ENCODE measurements around the gene PLXNA2. TPM values are rescaled to one million over a fixed set of nuclear protein-coding genes. Genes with fewer than 3 reads are reported as not detected.

PLXNA2 gene
- total RNA-seq, 4 donors from 2014 or later = 26.9 to 54.0 (median 46.1) TPM

DNA sequence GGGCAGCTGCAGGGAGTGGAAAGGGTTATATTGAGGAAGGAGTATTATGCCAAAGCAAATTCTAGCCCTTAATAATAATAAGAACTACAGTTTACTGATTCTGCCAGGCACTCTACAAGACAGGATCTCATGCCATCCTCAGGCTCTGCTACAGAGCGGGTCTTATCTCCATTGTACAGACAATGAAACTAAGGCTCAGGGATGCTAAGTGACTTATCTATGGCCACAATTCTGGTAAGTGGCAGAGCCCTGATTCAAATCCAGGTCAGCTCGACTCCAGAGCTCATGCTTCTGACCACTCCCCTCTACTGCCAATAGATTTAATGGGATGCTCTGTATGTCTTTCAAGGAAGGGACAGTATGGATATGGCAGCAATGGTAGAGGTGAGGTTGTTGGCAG is 187.1 kb downstream of the PLXNA2 start:
- no peaks in the 10 kb centered on the region for H3K9me3 ChIP-seq
- TF ChIP-seq, protein P1, sequence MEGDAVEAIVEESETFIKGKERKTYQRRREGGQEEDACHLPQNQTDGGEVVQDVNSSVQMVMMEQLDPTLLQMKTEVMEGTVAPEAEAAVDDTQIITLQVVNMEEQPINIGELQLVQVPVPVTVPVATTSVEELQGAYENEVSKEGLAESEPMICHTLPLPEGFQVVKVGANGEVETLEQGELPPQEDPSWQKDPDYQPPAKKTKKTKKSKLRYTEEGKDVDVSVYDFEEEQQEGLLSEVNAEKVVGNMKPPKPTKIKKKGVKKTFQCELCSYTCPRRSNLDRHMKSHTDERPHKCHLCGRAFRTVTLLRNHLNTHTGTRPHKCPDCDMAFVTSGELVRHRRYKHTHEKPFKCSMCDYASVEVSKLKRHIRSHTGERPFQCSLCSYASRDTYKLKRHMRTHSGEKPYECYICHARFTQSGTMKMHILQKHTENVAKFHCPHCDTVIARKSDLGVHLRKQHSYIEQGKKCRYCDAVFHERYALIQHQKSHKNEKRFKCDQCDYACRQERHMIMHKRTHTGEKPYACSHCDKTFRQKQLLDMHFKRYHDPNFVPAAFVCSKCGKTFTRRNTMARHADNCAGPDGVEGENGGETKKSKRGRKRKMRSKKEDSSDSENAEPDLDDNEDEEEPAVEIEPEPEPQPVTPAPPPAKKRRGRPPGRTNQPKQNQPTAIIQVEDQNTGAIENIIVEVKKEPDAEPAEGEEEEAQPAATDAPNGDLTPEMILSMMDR (IDR thresholded peaks at IDR 0.05) = no peak
- no peak for TF ChIP-seq POLR2A (IDR thresholded peaks at IDR 0.05)
- H3K27ac ChIP-seq = no peak overlapping the region
- no peak overlapping the region for H3K4me3 ChIP-seq
- no peaks in the 10 kb centered on the region for H3K27me3 ChIP-seq
- intact Hi-C loops (cut with DNase I) = no loop called here
- DNase-seq = no peak
- H3K36me3 ChIP-seq = peaks cover 8 to 100% (median 10%) of the 10 kb centered on the region in 3 donors
- H3K4me1 ChIP-seq = peaks cover 0 to 13% (median 0%) of the 10 kb centered on the region in 3 donors
- WGBS, 2 donors = 64 to 100% methylated on average over 2 of the region's 2 CpGs

DNA sequence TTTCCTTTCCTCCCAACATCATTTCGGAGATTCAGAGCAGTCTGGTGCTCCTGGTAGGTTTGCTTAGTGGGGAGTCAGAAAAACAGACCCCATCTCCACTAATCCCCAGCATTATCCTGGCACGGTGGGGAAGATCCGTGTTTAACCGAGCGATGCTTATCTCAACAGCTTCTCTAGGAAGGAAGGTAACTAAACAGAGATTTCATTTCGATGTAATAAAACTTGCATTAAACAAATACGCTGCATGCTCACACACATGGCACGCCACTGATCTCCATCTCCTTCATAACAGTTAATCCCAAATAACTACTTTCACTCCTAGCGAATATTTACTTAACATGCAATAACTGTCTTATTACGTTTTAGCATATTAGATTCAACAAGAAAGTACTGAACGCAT is 188.6 kb downstream of the PLXNA2 start:
- no peak for DNase-seq
- H3K27ac ChIP-seq = no peak overlapping the region
- intact Hi-C loops (cut with DNase I) = no loop called here
- H3K4me1 ChIP-seq = peaks cover 0 to 22% (median 0%) of the 10 kb centered on the region in 3 donors
- no peaks in the 10 kb centered on the region for H3K9me3 ChIP-seq
- H3K27me3 ChIP-seq = no peaks in the 10 kb centered on the region
- TF ChIP-seq, protein P1 (IDR thresholded peaks at IDR 0.05) = no peak
- no peak for TF ChIP-seq POLR2A (IDR thresholded peaks at IDR 0.05)
- 88 to 90% methylated on average over 11 of the region's 11 CpGs for WGBS, 2 donors
- no peak overlapping the region for H3K4me3 ChIP-seq
- peaks cover 7 to 100% (median 9%) of the 10 kb centered on the region in 3 donors for H3K36me3 ChIP-seq

DNA sequence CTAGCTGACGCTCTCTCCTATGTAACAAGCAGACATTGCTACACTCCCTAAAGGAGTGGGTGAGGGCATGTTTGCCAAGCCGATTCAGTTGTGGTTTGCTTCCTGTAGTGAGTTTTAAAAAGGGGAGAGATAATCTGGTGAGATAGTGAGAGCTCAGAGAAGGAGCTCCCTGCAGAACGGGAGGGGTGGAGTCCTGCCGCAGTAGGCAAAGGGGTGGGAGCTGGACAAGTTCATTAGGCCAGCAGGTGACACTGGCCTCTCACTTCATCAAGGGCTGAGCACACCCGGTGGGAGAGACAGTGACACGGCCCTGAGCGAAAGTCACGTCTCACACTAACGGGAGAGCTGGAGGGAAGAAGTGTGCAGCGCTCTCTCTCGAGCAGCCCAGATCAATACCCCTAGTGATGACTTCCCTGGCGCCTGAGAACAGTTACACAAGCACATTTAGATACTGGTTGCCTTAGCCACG is 189.2 kb downstream of the PLXNA2 start:
- WGBS, 2 donors = 80 to 87% methylated on average over 12 to 13 of the region's 13 CpGs
- no peak overlapping the region for H3K4me3 ChIP-seq
- intact Hi-C loops (cut with DNase I) = no loop called here
- no peak for DNase-seq
- TF ChIP-seq POLR2A (IDR thresholded peaks at IDR 0.05) = no peak
- TF ChIP-seq, protein P1 (IDR thresholded peaks at IDR 0.05) = no peak
- H3K27me3 ChIP-seq = no peaks in the 10 kb centered on the region
- no peak overlapping the region for H3K27ac ChIP-seq
- no peaks in the 10 kb centered on the region for H3K9me3 ChIP-seq
- H3K36me3 ChIP-seq = peaks cover 3 to 99% (median 3%) of the 10 kb centered on the region in 3 donors
- H3K4me1 ChIP-seq = peaks cover 0 to 28% (median 0%) of the 10 kb centered on the region in 3 donors

DNA sequence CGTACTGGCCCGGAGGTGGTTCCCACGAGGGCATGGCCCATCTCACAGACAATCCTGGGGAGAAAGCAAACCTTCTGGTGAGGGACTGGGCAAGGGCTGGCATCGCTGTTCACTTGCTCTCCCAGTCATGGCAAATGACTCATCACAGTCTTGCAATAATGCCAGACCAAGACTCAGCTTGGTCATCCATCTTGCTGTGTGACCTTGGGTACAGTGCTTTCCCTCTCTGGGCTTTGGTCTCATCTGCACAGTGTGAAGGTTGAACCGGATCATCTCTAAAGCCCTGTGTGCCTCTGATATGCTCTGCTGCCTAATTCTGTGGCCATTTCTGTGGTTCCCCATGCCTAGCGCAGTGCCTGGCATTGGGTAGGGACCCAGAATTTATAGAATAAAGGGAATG is 189.7 kb downstream of the PLXNA2 start:
- no peak for DNase-seq
- Histone ChIP-seq H3K36me3 (peaks cover 0 to 98% (median 3%) of the 10 kb centered on the region in 3 donors), H3K9me3 (no peaks in the 10 kb centered on the region)

DNA sequence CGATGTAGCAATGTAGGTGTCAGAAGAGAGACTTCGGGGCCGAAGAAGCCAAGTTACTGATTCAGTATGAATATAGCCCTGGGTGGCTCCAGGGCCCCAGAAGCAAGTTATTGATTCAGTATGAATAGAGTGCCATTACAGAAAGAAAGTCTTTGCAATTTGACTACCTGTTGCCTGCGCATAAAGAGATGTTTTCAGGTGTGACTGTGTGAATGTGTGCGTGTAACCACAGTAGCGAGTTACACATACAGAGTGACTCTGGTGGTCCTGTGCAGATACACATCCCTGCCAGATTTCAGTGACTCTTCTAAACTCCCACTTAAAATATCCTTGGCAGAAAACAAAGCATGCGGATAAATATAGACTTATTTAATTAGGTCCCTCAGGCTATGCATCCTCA is 190.5 kb downstream of the PLXNA2 start:
- Histone ChIP-seq H3K4me3 (no peak overlapping the region), H3K4me1 (peaks cover 2 to 41% (median 9%) of the 10 kb centered on the region in 3 donors), H3K36me3 (peaks cover 0 to 92% (median 3%) of the 10 kb centered on the region in 3 donors), H3K27ac (no peak overlapping the region), H3K9me3 (no peaks in the 10 kb centered on the region), H3K27me3 (no peaks in the 10 kb centered on the region)
- 90 to 96% methylated on average over 7 of the region's 7 CpGs for WGBS, 2 donors
- TF ChIP-seq, protein P1 (IDR thresholded peaks at IDR 0.05) = no peak
- TF ChIP-seq POLR2A (IDR thresholded peaks at IDR 0.05) = no peak
- intact Hi-C loops (cut with DNase I) = no loop called here
- DNase-seq = no peak

More for the DNA sequence above, 189.7 kb downstream of the PLXNA2 start:
- no peaks in the 10 kb centered on the region for H3K27me3 ChIP-seq
- no peak overlapping the region for H3K4me3 ChIP-seq
- TF ChIP-seq, protein P1 (IDR thresholded peaks at IDR 0.05) = no peak
- TF ChIP-seq POLR2A (IDR thresholded peaks at IDR 0.05) = no peak
- H3K27ac ChIP-seq = no peak overlapping the region
- peaks cover 0 to 33% (median 2%) of the 10 kb centered on the region in 3 donors for H3K4me1 ChIP-seq
- intact Hi-C loops (cut with DNase I) = no loop called here
- 67 to 80% methylated on average over 1 to 2 of the region's 6 CpGs for whole genome bisulfite sequencing, 2 donors

Data from esophagus squamous epithelium (tissue), 5 donors.